ENCODE measurements around the gene ITIH3. TPM values are rescaled to one million over a fixed set of nuclear protein-coding genes. Genes with fewer than 3 reads are reported as not detected.

Gene ITIH3
- total RNA-seq, 1 donor from 2014 or later, result not detected

DNA sequence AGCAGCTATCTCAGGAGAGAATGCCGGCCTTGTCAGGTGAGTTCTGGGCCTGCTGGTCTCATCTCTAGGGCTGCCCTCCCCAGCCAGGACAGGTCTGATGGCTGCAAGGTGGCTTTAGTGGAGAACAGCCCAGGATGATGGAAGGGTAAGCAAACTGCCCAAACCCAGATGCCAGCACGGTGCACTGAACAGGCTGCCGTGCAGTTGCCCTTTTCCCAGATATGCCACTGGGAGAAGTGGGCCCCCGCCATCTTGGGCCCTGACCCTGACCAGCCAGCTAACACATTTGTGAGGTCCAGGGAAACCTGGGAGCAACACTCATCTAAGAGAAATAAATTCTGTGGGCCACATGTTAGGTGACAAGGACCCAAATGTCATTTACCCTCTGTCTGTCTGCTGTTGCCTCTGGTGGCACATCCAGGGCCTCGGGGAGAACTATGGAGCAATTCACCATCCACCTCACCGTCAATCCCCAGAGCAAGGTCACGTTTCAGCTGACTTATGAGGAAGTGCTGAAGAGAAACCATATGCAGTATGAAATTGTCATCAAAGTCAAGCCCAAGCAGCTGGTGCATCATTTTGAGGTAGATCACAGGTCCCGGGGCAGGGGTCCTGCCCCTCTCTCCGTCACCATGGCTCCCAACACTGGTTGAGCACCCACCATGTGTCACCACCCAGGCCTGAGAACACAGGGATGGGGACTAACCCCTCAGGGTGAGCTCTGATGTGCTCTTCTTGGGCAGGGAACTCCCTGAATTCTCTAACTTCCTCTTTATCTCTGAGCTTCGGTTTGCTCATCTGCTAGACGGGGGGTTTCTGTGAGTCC, 15.4 kb upstream of the ITIH3 start:
- DNase-seq (ENCODE audit: low read depth), result no peak

DNA sequence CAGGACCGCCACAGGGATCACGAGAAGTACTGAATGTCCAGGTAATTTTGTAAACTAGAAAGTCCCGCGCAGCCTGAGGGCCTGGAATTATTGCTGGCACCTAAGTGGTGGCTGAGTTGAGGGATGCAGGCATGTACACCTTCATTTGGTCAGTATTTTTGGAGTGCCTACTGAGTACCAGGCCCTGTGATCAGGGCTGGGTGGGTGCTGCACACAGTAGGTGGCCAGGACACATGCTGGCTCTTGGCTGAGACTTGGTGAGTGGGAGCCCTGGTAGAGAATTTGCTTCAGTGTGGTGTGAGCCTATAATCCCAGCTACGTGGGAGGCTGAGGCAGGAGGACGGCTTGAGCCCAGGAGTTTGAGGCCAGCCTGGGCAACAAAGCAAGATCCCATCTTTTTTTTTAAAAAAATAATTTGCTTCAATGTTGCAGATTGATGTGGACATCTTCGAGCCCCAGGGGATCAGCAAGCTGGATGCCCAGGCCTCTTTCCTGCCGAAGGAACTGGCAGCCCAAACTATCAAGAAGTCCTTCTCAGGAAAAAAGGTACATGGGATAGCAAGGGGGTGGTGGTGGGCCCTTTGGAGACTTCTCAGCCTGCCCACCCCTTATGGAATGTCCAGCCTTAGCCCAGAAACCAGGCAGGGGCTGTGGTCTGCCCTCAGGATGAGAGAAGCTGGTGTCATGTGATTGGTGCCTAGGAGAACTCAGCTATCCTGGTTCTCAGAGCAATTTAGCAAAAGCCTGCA, 14.6 kb upstream of the ITIH3 start:
- DNase-seq (ENCODE audit: low read depth), result no peak

DNA sequence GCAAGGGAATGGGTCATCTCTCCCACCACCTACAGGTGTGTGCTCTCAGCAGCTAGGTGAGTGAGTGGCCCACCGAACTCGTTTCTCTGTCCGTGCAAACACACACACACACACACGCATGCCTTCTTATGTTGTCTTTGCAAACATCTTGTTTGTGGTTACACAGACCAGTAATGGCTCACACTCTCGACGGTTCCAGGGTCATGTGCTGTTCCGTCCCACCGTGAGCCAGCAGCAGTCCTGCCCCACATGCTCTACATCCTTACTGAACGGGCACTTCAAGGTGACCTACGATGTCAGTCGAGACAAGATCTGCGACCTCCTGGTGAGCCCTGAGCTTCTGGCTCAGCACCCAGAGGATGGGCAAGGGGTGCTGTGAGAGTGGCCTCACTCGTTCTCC, 12.9 kb upstream of the ITIH3 start:
- DNase-seq (ENCODE audit: low read depth), result no peak

DNA sequence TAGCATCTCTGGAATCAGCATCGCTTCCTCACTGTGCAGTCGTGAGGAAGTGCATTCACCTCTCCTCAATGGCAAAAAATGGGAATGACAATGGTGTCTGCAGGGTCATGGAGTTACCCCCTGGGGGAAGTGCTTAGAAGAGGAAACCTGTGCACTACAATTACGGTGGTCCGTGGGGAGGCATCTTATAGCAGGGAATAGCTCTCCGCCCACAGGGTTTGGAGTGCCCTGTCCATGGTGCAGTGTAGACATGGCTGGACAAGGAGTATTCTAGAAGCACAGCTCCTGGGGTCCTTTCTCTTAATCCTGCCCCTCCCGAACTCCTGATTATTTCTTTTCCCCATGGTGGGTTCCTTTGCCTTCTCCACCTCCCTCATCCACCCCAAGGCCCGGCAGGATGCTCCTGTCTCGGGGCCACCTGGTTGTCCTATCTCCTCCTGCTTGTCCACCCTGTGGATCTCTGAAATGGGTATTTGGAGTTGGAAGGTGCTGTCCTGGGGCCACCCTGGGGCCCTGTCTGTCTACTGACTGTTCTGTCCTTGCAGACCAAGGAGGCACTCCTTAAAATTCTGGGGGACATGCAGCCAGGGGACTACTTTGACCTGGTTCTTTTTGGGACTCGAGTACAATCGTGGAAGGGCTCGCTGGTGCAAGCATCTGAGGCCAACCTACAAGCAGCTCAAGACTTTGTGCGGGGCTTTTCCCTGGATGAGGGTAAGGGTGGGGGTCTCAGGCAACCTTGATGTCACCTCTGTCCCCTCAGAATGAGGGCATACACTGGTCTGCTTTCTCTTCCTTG, 12.0 kb upstream of the ITIH3 start:
- DNase-seq (ENCODE audit: low read depth), result no peak

DNA sequence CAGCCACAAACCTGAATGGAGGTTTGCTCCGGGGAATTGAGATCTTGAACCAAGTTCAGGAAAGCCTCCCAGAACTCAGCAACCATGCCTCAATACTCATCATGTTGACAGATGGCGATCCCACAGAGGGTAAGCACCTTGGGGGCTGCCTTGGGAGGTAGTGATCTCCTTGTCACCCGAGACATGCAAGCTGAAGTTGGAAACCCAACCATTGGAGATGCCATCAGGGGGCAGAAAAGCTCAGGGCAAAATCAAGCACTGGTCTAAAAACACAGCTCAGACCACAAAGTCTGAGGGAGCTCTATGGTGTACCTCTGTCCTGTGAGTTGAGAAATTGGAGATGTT, 11.4 kb upstream of the ITIH3 start:
- DNase-seq (ENCODE audit: low read depth), result peak; percentile 9

DNA sequence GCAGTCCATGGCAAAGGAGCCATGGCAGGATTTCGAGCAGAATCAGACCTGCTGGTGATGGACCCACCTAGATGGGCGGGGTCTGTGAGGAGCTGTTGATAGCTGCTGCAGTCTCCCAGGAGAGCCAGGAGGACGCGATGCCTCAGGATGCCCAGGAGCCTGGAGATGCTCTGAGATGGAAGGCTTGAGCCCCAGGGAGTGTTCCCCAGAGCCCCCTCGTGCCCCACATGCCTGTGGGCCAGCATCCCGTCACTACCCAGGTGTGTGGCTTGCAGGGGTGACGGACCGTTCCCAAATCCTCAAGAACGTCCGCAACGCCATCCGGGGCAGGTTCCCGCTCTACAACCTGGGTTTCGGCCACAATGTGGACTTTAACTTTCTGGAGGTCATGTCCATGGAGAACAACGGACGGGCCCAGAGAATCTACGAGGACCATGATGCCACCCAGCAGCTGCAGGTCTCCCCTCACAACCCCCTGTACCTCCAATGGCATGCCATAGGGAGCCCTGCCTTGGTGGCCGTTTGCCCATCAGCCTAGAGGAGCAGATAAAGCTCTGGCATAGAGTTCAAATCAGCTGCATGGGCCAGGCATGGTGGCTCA, 10.5 kb upstream of the ITIH3 start:
- DNase-seq (ENCODE audit: low read depth), result no peak

DNA sequence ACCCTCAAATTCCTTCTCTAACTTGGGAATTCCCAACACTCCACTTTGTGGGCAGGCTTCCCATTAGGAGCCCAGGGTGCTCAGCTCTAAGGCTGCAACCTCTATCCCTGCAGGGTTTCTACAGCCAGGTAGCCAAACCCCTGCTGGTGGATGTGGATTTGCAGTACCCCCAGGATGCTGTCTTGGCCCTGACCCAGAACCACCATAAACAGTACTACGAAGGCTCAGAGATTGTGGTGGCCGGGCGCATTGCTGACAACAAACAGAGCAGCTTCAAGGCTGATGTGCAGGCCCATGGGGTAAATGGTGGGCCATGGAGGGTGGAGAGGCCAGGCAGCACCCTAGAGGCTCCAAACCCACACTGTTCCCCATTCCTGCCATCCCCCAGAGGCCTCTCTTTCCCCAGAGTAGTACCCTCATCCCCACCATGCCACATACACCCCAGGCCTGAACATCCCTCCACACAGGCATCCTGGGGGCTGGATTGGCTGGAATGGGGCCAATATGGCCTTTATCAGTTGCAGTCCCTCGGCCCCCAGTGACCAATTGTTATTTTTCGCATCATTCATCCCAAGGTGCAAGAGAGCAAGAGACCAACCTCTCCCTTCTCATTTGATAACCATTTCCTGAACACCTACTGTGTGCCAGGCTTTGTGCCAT, 9.5 kb upstream of the ITIH3 start:
- no peak for DNase-seq (ENCODE audit: low read depth)

DNA sequence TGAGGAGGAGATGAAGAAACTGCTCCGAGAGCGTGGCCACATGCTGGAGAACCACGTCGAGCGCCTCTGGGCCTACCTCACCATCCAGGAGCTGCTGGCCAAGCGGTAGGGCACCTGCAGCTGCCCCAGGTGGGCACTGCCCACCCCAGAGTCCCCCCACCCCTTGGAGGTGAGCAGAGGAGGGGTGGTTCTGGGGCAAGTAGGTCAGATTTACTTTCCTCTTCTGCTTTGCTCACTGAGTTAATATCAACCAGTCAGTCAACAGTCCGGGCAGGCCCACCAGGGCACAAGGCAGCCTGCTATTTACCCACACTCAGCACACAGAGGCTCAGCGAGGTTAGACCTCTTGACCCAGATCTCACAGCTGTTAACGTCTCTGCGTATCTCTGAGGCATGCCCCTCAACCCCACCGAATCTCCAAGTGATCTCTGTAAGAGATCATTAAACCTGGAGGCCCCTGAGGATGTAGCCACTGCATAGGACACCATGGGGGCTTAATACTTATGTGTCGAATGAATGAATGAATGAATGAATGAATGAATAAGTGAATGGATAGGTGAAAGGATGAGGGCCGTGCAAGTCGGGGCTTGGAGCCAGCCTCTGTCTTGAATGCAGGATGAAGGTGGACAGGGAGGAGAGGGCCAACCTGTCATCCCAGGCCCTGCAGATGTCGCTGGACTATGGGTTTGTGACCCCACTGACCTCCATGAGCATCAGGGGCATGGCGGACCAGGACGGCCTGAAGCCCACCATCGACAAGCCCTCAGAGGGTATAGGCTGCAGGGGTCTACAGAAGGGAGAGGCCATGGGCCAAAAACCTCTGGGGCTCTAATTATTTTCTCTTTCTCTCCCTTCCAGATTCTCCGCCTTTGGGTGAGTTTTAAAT, 8.0 kb upstream of the ITIH3 start:
- DNase-seq (ENCODE audit: low read depth), result no peak

DNA sequence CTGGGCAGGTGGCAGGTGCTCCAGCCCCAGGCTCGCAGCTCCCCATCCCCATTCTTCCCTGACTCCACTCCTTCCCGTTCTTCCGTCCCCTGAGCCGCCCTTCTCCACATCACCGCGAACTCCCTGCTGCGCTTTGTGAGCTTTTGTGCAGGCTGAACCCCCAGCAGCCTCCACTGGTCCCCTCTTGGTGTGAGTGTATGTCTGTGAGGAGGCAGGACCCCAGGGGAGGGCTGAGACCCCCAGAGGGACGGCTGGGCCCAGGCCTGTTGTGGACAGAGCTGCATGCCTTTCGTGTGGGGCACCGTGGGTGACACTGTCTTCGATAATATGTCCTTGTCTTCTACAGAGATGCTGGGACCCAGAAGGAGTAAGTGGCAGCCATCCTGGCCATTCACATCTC, 7.3 kb upstream of the ITIH3 start:
- DNase-seq (ENCODE audit: low read depth), result no peak

DNA sequence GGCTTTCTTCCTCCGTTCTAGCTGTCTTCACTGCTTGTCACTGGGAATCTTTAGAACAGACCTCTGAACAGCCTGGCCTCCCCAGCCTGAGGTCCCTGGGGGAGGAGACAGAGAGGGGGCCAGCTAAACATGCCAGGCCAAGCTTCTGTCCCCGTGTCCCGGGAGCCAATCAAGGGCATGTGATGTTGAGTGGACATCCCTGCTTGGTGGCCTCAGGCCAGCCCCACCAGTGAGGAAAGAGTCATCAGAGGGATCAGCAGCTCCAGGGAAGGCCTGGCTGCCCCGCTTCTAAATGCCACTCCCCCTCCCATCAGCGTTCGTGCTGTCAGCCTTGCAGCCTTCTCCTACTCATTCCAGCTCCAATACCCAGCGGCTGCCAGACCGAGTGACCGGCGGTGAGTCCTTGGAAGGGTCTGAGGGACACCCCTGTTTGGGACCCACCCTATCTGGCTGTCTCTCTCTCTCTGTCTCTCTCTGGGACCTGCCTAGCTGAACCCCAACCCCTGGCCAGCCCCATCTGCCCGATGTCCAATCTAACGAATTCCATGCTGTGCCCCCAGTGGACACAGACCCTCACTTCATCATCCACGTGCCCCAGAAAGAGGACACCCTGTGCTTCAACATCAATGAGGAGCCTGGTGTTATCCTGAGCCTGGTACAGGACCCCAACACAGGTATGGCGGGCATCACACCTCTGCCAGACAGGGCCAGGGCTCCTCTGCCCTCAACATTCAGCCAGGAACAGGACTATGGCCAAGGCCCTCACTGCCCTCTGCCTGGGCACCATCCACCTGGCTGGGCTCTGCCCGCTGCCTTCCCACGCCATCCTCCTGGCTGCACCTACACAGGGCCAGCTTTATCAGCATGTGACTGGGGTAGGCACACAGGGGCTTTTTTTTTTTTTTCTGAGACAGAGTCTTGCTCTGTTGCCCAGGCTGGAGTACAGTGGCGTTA, 6.6 kb upstream of the ITIH3 start:
- DNase-seq (ENCODE audit: low read depth), result no peak

DNA sequence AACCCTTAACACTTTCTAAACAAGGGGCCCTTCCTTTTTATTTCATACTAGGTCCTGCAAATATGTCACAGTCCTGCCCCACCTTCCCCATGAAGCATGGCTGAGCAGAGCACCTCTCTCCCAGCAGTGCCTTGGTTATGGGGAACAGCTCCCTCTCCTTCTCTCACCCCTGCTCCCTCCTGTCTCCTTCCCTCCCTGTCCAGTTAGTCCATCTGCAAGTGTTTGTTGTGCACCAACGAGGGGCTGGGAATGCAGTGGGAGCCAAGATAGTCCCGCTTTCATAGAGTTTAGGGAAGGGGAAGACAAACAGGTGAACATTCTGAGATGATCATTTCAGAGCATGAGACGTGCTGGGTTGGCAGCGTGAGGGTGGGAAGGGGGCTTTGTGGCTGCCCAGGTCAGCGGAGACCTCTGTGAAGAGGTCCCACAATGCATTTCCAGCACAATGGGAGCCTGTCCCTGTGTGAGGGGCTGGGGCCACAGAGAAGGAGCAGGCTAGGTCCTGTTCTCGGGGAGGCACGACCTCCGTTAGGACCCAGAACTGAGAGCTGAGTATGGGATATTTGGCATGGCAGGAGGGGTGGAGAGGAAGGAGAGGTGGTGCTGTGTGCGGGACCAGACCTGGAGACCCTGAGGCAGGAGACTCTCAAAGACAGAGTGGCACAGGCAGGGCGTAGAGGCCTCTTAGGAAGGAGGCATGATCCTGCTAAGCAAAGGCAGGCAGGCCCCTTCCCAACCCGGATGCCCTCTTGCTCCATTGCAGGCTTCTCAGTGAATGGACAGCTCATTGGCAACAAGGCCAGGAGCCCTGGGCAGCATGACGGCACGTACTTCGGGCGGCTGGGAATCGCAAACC, 5.5 kb upstream of the ITIH3 start:
- DNase-seq (ENCODE audit: low read depth), result no peak

DNA sequence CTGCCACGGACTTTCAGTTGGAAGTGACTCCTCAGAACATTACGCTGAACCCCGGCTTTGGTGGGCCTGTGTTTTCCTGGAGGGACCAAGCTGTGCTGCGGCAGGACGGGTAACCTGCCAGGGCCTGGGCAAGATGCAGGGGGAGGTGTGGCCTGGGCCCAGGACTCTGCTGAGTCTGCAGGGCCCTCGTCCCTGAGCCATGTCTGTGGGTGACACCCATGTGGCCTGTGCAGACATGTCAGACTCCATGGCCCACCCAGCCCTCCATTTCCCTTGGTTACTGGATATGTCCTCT, 4.9 kb upstream of the ITIH3 start:
- DNase-seq (ENCODE audit: low read depth), result no peak

DNA sequence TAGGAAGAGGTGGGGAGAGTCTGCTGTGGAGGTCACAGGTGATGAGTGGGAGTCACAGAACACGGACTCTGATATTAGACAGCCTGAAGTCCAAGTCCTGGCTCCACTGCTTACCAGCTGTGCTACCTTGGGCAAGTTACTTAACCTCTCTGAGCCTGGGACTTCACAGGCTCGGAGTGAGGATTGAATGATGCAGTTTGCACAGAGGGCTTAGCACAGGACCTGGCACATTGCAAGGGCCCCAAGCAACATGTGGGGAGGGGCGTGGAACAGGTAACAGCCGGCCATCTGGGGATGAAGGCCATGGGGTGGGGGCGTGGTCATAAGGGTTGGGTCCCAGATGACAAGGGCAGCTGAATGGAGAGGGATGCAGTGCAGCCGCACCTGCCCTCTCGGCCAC, 4.3 kb upstream of the ITIH3 start:
- DNase-seq (ENCODE audit: low read depth), result no peak

DNA sequence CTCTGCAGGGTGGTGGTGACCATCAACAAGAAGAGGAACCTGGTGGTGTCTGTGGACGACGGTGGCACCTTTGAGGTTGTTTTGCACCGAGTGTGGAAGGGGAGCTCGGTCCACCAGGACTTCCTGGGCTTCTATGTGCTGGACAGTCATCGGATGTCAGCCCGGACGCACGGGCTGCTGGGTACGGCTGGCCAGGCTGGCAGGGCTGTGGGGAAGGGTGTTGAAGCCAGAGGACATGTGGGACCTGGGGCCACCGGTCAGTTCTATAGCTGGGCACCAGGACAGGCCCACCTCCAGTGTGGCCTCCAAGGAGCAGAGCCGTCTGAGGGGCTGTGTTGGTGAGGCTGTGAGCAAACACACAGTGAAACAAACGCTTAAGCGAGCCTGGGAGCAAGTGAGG, 3.9 kb upstream of the ITIH3 start:
- no peak for DNase-seq (ENCODE audit: low read depth)

DNA sequence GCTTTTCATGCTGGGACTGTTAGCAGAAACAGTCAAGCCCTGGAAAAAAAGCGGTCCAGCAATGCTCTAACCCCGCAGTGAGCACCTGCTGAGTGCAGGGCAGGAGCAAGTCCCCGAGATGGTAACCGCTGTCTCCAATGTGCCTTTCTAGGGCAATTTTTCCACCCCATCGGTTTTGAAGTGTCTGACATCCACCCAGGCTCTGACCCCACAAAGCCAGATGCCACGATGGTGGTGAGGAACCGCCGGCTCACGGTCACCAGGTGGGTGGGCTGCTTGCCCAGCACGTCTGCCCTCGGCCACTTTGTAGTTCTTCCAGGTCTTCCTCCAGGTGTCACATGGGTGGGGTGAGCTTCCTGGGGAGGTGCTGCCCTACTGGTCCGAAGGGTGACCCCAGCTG, 3.2 kb upstream of the ITIH3 start:
- DNase-seq (ENCODE audit: low read depth), result no peak

DNA sequence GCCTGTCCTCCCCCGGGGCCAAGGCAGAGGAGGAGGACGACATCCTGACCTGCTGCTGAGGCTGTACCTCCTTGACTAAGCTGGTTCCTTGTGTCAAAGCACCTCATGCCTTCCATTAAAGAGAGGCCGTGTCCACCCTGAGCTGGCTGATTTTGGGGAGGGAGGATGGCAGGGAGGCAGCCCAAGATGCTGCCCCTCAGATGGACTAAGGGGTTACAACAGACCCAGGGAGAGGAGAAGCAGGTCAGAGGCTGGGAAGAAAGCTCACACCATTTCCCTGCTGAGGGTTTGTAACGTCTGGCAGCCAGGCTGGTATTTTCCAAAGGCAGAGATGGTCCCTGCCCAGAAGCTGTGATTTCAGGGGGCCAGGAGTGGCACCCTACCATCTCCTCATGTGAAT, 2.7 kb upstream of the ITIH3 start:
- DNase-seq (ENCODE audit: low read depth), result no peak

DNA sequence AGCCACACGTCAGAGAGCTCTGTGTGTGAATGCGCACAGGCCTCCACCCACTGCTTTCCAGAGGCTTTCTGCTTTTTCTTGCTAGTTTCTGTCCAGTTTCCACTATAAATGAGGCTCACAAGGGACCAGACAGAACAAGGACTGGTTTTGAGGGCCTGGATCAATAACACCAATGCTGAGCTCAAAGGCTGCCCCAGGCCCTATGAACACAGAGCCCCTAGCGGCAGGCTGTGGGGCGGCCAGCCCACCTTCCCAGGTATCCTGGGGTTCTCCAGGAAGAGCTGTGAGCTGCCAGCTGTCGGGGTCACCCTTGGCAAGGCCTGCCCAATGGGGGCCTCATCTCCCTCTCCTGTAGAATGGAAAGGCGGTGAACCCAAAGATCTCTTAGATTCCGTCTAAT, 2.2 kb upstream of the ITIH3 start:
- DNase-seq (ENCODE audit: low read depth), result no peak
